Osteocyte (in vitro differentiated cells): ENCODE data around the gene MEIOB. TPM values are rescaled to one million over a fixed set of nuclear protein-coding genes. Genes with fewer than 3 reads are reported as not detected.

Experiments used
- DNase-seq: peaks from one replicate; pipeline ENCODE4 v3.0.0; 2021; ENCODE audit warnings: mixed read lengths; ENCODE audit not compliant: unreplicated experiment; ENCODE audit errors: extremely low spot score
- H3K27ac Mint-ChIP-seq: one replicate; pipeline ENCODE4 v1.8.0; 2021; ENCODE audit warnings: mild to moderate bottlenecking, mixed read lengths; ENCODE audit not compliant: unreplicated experiment
- H3K27me3 Mint-ChIP-seq: one replicate; pipeline ENCODE4 v1.8.0; 2021; ENCODE audit warnings: mixed read lengths; ENCODE audit not compliant: unreplicated experiment
- H3K36me3 Mint-ChIP-seq: one replicate; pipeline ENCODE4 v1.8.0; 2021; ENCODE audit warnings: mixed read lengths; ENCODE audit not compliant: unreplicated experiment
- H3K4me1 Mint-ChIP-seq: one replicate; pipeline ENCODE4 v1.8.0; 2021; ENCODE audit warnings: mixed read lengths; ENCODE audit not compliant: unreplicated experiment
- H3K4me3 Mint-ChIP-seq: one replicate; pipeline ENCODE4 v1.8.0; 2021; ENCODE audit warnings: mild to moderate bottlenecking, moderate library complexity, mixed read lengths; ENCODE audit not compliant: unreplicated experiment
- H3K9me3 Mint-ChIP-seq: one replicate; pipeline ENCODE4 v1.8.0; 2021; ENCODE audit warnings: mixed read lengths; ENCODE audit not compliant: unreplicated experiment
- CTCF ChIP-seq: fragments of 200-600 bp; sonication (generic); IDR thresholded peaks from 2 replicates; pipeline ENCODE4 v1.5.0; 2021; ENCODE audit warnings: antibody characterized with exemption, mild to moderate bottlenecking, moderate library complexity
- total RNA-seq: library from RNA; stranded (reverse); gene quantifications from 2 replicates; pipeline ENCODE4 v1.2.1, GENCODE V29; 2021

Gene MEIOB
- total RNA-seq, 1 donor from 2014 or later: 1.2 TPM

DNA sequence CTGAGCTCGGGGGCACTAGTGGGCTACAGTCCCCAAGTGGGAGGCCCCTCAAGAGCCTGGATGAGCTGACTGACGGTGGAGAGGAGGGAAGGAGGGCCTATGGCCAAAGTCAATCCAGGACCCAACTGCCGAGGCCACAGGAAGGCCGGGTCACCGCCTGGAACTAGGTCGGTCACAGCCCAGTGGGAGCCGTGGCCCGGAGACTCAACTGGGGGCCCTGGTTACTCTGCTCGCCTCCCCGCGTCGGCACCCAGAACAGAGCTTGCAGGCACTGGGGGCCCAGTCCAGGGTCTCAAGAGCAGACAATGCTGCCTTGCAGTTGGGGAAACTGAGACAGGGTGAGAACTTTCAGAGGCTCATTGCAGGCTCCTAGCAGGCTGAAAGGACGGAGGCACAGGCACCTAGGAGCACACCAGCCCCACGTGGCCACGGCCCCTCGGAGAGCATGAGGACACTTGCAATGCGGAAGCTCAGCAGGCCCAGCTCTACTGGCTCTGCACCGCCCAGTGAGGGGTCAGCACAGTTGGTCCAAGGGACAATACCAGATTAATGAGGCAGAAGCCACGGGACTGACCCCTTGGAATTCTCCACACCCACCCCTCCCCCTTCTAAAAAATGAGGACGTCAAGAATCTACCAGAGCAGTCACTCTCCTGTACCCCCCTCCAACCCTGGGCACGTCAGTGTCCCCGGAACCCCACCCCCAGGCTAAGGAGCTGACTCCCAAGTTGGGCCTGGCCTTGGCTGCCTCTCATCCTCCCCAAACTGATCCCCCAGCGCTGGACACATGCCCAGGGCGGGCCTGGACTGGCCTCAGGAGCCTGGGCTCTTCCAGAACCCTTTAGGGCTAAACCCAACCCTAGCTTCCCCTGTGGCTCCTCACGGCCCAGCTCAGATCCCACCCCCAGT lies 44.0 kb upstream of the MEIOB start:
- no peak for TF ChIP-seq CTCF
- H3K4me1 Mint-ChIP-seq: peaks cover 5% of the 10 kb centered on the region
- no peak for DNase-seq
- H3K27me3 Mint-ChIP-seq: peaks cover 36% of the 10 kb centered on the region
- no peak overlapping the region for H3K27ac Mint-ChIP-seq
- no peaks in the 10 kb centered on the region for H3K36me3 Mint-ChIP-seq
- H3K9me3 Mint-ChIP-seq: no peaks in the 10 kb centered on the region
- H3K4me3 Mint-ChIP-seq: no peak overlapping the region

- Mint-ChIP-seq H3K4me3 (no peak overlapping the region), H3K4me1 (peaks cover 2% of the 10 kb centered on the region), H3K27me3 (peaks cover 28% of the 10 kb centered on the region), H3K27ac (no peak overlapping the region), H3K36me3 (no peaks in the 10 kb centered on the region), H3K9me3 (no peaks in the 10 kb centered on the region)
- no peak for DNase-seq
- TF ChIP-seq CTCF: no peak
These were observed 43.0 kb upstream of the MEIOB start for GRCh38 chr16:1914988-1915387.

- Mint-ChIP-seq H3K9me3 (no peaks in the 10 kb centered on the region), H3K4me3 (no peak overlapping the region), H3K27me3 (peaks cover 28% of the 10 kb centered on the region), H3K27ac (no peak overlapping the region), H3K36me3 (no peaks in the 10 kb centered on the region), H3K4me1 (peaks cover 9% of the 10 kb centered on the region)
- TF ChIP-seq CTCF: no peak
- DNase-seq: no peak
These were observed 42.2 kb upstream of the MEIOB start for GRCh38 chr16:1914084-1914608.

DNA sequence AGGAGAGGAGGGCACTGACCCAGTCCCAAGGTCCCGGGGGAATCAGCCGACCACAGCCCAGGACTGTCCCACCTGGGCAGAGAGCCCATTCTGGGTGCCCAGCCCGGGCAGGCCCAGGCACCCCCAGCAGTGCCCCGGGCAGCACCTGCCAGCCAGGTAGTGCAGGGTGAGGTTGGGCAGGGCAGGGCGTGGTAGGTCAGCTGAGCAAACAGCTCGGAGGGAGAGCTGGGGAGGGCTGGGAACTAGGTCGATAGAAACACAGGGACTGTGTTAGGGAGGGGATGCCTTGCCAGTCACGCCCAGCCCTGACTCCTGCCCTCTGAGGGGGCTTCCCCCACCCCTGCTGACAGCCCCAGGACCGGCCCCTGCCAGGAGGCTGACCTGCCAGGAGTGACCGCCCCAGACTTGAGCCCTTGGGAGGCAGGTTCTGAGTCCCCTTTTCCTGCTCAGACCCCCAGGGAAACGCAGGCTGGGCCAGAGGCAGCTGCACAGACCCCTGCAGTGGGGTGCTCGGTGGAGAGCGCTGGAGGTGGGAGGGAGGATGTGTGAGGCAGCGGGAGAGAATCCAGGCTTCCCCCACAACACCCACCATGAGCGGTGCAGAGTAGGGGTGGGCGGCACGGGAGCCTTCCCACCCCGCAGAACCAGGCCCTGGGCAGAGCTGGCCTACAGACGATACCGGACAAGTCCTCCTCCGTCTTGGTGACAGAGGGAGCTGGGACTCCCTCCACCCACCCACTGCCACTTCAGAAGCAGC lies 41.5 kb upstream of the MEIOB start:
- H3K36me3 Mint-ChIP-seq: no peaks in the 10 kb centered on the region
- peaks cover 23% of the 10 kb centered on the region for H3K27me3 Mint-ChIP-seq
- no peak for DNase-seq
- no peak overlapping the region for H3K27ac Mint-ChIP-seq
- no peak for TF ChIP-seq CTCF
- H3K9me3 Mint-ChIP-seq: no peaks in the 10 kb centered on the region
- peaks cover 12% of the 10 kb centered on the region for H3K4me1 Mint-ChIP-seq
- H3K4me3 Mint-ChIP-seq: no peak overlapping the region

DNA sequence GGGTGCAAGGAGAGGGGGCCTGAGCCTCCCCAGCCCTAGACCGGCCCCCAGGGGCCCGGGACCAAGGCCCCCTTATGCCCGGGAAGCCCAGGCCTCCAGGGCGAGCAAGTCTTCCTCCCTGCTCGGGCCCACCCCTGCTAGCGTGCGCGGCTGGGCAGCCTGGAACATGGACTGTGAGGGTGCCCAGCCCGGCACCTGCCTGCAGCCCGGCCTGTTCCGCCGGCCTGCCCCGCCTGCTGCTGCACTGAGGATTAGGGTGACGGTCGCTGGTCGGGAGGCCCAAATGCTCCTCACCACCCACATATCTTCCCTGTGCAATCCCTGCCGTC lies 40.2 kb upstream of the MEIOB start:
- no peak for DNase-seq
- no peaks in the 10 kb centered on the region for H3K36me3 Mint-ChIP-seq

More for the DNA sequence above, 40.2 kb upstream of the MEIOB start:
- Mint-ChIP-seq H3K4me3 (no peak overlapping the region), H3K9me3 (no peaks in the 10 kb centered on the region), H3K27me3 (peaks cover 23% of the 10 kb centered on the region), H3K4me1 (peaks cover 12% of the 10 kb centered on the region), H3K27ac (no peak overlapping the region)
- no peak for TF ChIP-seq CTCF
